Central memory CD4-positive, alpha-beta T cell (primary cell): Measurements from ENCODE around the gene GRM8.
"Not testable (repeated sequence)": the region's sequence is repeated elsewhere in the genome, so short reads cannot be mapped to it uniquely, and the experiment has no call there.

Experiments used
- DNase-seq: peaks from one replicate; pipeline ENCODE4 v3.0.0; 2022

GRM8 gene

GRCh38 chr7:126907657-126908056 is 345.1 kb downstream of the GRM8 start:
- DNase-seq = not testable (repeated sequence)

GRCh38 chr7:126905255-126905654 is 347.5 kb downstream of the GRM8 start:
- DNase-seq = not testable (repeated sequence)

- DNase-seq = not testable (repeated sequence)
These were observed 351.5 kb downstream of the GRM8 start for GRCh38 chr7:126901041-126901765.

GRCh38 chr7:126887980-126888379 is 364.8 kb downstream of the GRM8 start:
- not testable (repeated sequence) for DNase-seq

GRCh38 chr7:126887560-126887959 is 365.2 kb downstream of the GRM8 start:
- not testable (repeated sequence) for DNase-seq

- not testable (repeated sequence) for DNase-seq
These were observed 370.0 kb downstream of the GRM8 start for GRCh38 chr7:126882730-126883129.

GRCh38 chr7:126881908-126882307 is 370.8 kb downstream of the GRM8 start:
- not testable (repeated sequence) for DNase-seq

- no peak for DNase-seq
These were observed 371.4 kb downstream of the GRM8 start for GRCh38 chr7:126881315-126881714.

GRCh38 chr7:126876536-126876935 is 376.2 kb downstream of the GRM8 start:
- not testable (repeated sequence) for DNase-seq

GRCh38 chr7:126856691-126857291 is 395.9 kb downstream of the GRM8 start:
- no peak for DNase-seq

- DNase-seq = no peak
These were observed 407.4 kb downstream of the GRM8 start for GRCh38 chr7:126845331-126845730.

GRCh38 chr7:126843883-126844282 is 408.9 kb downstream of the GRM8 start:
- DNase-seq = no peak

- no peak for DNase-seq
These were observed 409.4 kb downstream of the GRM8 start for GRCh38 chr7:126843336-126843735.

GRCh38 chr7:126842451-126842850 is 410.3 kb downstream of the GRM8 start:
- DNase-seq = no peak

GRCh38 chr7:126840869-126841268 is 411.9 kb downstream of the GRM8 start:
- no peak for DNase-seq

GRCh38 chr7:126839624-126840023 is 413.1 kb downstream of the GRM8 start:
- no peak for DNase-seq

- DNase-seq = no peak
These were observed 414.5 kb downstream of the GRM8 start for GRCh38 chr7:126838194-126838593.

GRCh38 chr7:126831241-126831640 is 421.5 kb downstream of the GRM8 start:
- DNase-seq = not testable (repeated sequence)

GRCh38 chr7:126820925-126821324 is 431.8 kb downstream of the GRM8 start:
- DNase-seq = no peak

GRCh38 chr7:126819197-126819484 is 433.6 kb downstream of the GRM8 start:
- no peak for DNase-seq

- DNase-seq = no peak
These were observed 434.1 kb downstream of the GRM8 start for GRCh38 chr7:126818393-126819196.

- no peak for DNase-seq
These were observed 443.6 kb downstream of the GRM8 start for GRCh38 chr7:126809188-126809587.

- DNase-seq = no peak
These were observed 446.1 kb downstream of the GRM8 start for GRCh38 chr7:126806614-126807013.

- no peak for DNase-seq
These were observed 447.4 kb downstream of the GRM8 start for GRCh38 chr7:126805351-126805750.
